PFSK-1 (cell line): Measurements from ENCODE around the gene WDR43. TPM values are rescaled to one million over a fixed set of nuclear protein-coding genes. Genes with fewer than 3 reads are reported as not detected.

ENCODE experiments used
- FOXP2 ChIP-seq: optimal IDR thresholded peaks from 2 replicates; pipeline ENCODE3; 2011; ENCODE audit warnings: borderline replicate concordance, control low read depth, inconsistent platforms; ENCODE audit not compliant: insufficient read depth; ENCODE audit errors: extremely low read length, extremely low read depth
- POLR2AphosphoS5 ChIP-seq: IDR thresholded peaks from 2 replicates; pipeline ENCODE4 v1.6.1; 2012; ENCODE audit warnings: low read depth, mild to moderate bottlenecking, control low read depth, low read length, moderate library complexity
- REST ChIP-seq, 2 experiments: IDR thresholded peaks; 2 replicates each; pipeline versions ENCODE4 v1.6.1 to v1.8.0; 2011 to 2012; ENCODE audit warnings: low read depth in 2 of 2, low read length in 2 of 2, control low read depth in 1 of 2, inconsistent platforms in 1 of 2, mild to moderate bottlenecking in 1 of 2, moderate library complexity in 1 of 2; ENCODE audit not compliant: insufficient read depth in 1 of 2
- SIN3A ChIP-seq: IDR thresholded peaks from 2 replicates; pipeline ENCODE4 v1.6.1; 2012; ENCODE audit warnings: mild to moderate bottlenecking, low read length, moderate library complexity, borderline replicate concordance; ENCODE audit not compliant: insufficient read depth
- TAF1 ChIP-seq: IDR thresholded peaks from 2 replicates; pipeline ENCODE4 v1.6.1; 2012; ENCODE audit warnings: low read length, control low read depth, borderline replicate concordance; ENCODE audit not compliant: insufficient read depth
- polyA plus RNA-seq: library from polyadenylated mRNA; unstranded; fragments of >200 nt; gene quantifications from one replicate; pipeline ENCODE4 v1.2.1, GENCODE V29; 2012; ENCODE audit warnings: low read depth, missing spikeins; ENCODE audit not compliant: insufficient read length

WDR43 gene
- polyA plus RNA-seq = 38.0 TPM

- TF ChIP-seq FOXP2 (peak; percentile 80), TAF1 (peak; percentile 95), SIN3A (0 out of 2 replicates have a peak, but pooled peaks have one; percentile 78), POLR2AphosphoS5 (peak; percentile 87), REST (IDR thresholded peaks at IDR 0.05; ENCODE audit: insufficient read depth in 1 of 2, low read depth in 2 of 2, low read length in 2 of 2) (peak in 1 of 2 experiments; percentile 58; a peak in 2 of 4 replicates)
Observed at GRCh38 chr2:28894470-28895188, at the start of gene WDR43. Gene WDR43, plus strand, starts transcription at chr2:28894667. Its CDS starts 32 bp downstream, at chr2:28894699.

GRCh38 chr2:28855193-28855592 is 39.3 kb upstream of the WDR43 start:
- TF ChIP-seq POLR2AphosphoS5 (no peak), TAF1 (no peak)

- TF ChIP-seq TAF1 = no peak
- no peak for TF ChIP-seq REST (IDR thresholded peaks at IDR 0.05; ENCODE audit: insufficient read depth in 1 of 2, low read depth in 2 of 2, low read length in 2 of 2)
- no peak for TF ChIP-seq POLR2AphosphoS5
- TF ChIP-seq SIN3A = no peak
- TF ChIP-seq FOXP2 = no peak
Observed at GRCh38 chr2:28855977-28856376, 38.5 kb upstream of the WDR43 start.

- no peak for TF ChIP-seq TAF1
- TF ChIP-seq REST (IDR thresholded peaks at IDR 0.05; ENCODE audit: insufficient read depth in 1 of 2, low read depth in 2 of 2, low read length in 2 of 2) = no peak
- no peak for TF ChIP-seq POLR2AphosphoS5
- TF ChIP-seq FOXP2 = no peak
- no peak for TF ChIP-seq SIN3A
Observed at GRCh38 chr2:28868611-28869010, 25.9 kb upstream of the WDR43 start.

- TF ChIP-seq REST (IDR thresholded peaks at IDR 0.05; ENCODE audit: insufficient read depth in 1 of 2, low read depth in 2 of 2, low read length in 2 of 2) (no peak), POLR2AphosphoS5 (no peak), FOXP2 (no peak), SIN3A (no peak), TAF1 (no peak)
Observed at GRCh38 chr2:28869494-28870145, 24.8 kb upstream of the WDR43 start.
